Body of pancreas (tissue), 4 donors: Measurements from ENCODE around the gene KIF17.
"Not testable (repeated sequence)": the region's sequence is repeated elsewhere in the genome, so short reads cannot be mapped to it uniquely, and the experiment has no call there.

Experiments used
- CTCF ChIP-seq, 7 experiments: fragments of 450-650 bp in 4 of 7; fragments of 200-600 bp in 3 of 7; sonication (generic) in 3 of 7; IDR thresholded peaks; one replicate each; pipeline ENCODE4 v1.5.1; 2016 to 2019; ENCODE audit warnings: antibody characterized with exemption in 7 of 7
- POLR2A ChIP-seq, 3 donors: fragments of 450-650 bp; IDR thresholded peaks; one replicate each; pipeline ENCODE4 v1.6.1; 2016; ENCODE audit warnings: antibody characterized with exemption in 3 of 3, mild to moderate bottlenecking in 2 of 3

GRCh38 chr1:20718343-20718882, 606 bp upstream of the KIF17 start:
- TF ChIP-seq CTCF, POLR2A (IDR thresholded peaks at IDR 0.05): not testable (repeated sequence)
